Measurements from ENCODE around the gene VSNL1. TPM values are rescaled to one million over a fixed set of nuclear protein-coding genes. Genes with fewer than 3 reads are reported as not detected.

VSNL1 gene
- total RNA-seq, 1 experiment from 2014 or later, result not detected

DNA sequence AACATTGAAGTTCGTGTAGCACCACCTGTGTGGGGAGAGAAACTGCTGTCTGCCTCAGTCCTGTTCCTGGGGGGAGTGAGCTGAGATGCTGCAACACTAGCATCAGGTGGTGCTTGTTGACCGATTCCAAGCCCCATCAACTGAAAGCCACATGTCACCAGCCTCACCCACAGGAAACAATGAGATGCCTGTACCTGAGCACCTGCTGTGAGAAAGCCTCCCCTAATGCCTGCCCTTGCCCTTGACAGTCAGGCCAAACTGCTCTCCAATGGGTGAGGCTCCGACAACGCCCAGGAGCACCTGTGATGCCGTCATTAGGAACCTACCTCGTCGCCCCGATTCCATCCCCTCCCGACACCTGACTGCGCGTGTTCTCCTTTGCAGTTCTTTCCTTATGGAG lies 108.5 kb downstream of the VSNL1 start:
- Histone ChIP-seq H3K9me3 (ENCODE audit: insufficient read depth, low read depth) (no peaks in the 10 kb centered on the region; the same call in 1 of the 2 replicates), H3K79me2 (ENCODE audit: low read depth) (no peaks in the 10 kb centered on the region), H3K27ac (no peak overlapping the region), H2AFZ (no peak overlapping the region), H3K4me3 (no peak overlapping the region), H3K4me1 (replicated peaks; ENCODE audit: insufficient read depth) (peaks cover 15% of the 10 kb centered on the region; the same call in 1 of the 2 replicates), H3K9me2 (ENCODE audit: insufficient read depth) (no peaks in the 10 kb centered on the region), H3K27me3 (ENCODE audit: insufficient read depth, low read depth) (no peaks in the 10 kb centered on the region), H3F3A (ENCODE audit: insufficient read depth, low read depth) (peaks cover 5% of the 10 kb centered on the region; the same call in 1 of the 2 replicates), H3K36me3 (ENCODE audit: low read depth) (no peaks in the 10 kb centered on the region), H3K4me2 (no peak overlapping the region), H4K20me1 (ENCODE audit: insufficient read depth) (no peaks in the 10 kb centered on the region)
- CTCF ChIA-PET, result no interaction called here
- no peak for DNase-seq
- no TSS peak for BruUV-seq (replicated peaks)
- TF ChIP-seq EZH2 (IDR thresholded peaks at IDR 0.05; ENCODE audit: low read depth), result no peak
- TF ChIP-seq, protein P1, sequence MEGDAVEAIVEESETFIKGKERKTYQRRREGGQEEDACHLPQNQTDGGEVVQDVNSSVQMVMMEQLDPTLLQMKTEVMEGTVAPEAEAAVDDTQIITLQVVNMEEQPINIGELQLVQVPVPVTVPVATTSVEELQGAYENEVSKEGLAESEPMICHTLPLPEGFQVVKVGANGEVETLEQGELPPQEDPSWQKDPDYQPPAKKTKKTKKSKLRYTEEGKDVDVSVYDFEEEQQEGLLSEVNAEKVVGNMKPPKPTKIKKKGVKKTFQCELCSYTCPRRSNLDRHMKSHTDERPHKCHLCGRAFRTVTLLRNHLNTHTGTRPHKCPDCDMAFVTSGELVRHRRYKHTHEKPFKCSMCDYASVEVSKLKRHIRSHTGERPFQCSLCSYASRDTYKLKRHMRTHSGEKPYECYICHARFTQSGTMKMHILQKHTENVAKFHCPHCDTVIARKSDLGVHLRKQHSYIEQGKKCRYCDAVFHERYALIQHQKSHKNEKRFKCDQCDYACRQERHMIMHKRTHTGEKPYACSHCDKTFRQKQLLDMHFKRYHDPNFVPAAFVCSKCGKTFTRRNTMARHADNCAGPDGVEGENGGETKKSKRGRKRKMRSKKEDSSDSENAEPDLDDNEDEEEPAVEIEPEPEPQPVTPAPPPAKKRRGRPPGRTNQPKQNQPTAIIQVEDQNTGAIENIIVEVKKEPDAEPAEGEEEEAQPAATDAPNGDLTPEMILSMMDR (conservative IDR thresholded peaks at IDR 0.05), result no peak
- POLR2A ChIA-PET (ENCODE audit: unreplicated experiment), result no interaction called here
- intact Hi-C loops (cut with micrococcal nuclease; ENCODE audit: unreplicated experiment), result no loop called here

DNA sequence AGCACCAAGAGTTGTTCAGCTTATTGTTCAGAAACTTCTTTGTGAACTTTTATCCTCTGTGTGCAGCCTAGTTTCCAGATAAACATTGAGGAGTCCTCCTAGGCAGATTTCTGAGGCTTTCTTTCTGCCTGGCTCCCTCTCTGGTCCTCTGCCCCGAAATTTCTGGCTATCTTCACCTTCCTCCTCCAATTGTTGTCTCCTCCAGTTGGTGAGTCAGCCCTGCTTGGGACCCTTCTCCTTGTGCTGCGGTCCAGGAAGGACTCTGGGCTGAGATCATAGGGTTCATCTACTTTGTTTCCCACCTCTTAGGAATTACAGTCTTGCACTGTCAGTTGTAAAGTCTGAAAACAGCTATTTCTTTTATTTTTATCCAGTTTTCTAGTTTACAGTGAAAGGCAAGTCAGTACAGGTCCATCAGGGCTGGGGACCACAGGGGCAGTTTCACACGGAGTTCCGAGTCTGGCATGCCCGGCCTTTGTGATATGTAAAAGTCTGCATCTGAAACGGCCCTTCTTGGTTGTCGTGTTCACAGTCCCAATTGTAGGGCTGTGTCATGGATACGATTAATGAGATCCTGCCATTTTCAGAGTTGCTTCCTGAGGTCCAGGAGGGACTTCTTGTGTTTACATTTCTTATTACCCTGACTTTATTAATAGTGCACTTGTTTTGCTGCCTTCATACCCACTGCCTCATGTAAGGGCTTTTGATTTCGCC lies 112.3 kb downstream of the VSNL1 start:
- no peaks in the 10 kb centered on the region for H4K20me1 ChIP-seq (ENCODE audit: insufficient read depth)
- no peaks in the 10 kb centered on the region for H3K36me3 ChIP-seq (ENCODE audit: low read depth)
- CTCF ChIA-PET, result interaction anchor here (0.6 kb wide), 1 partner anchor 154 kb away, joined by 4 read pairs; no protein-coding TSS in a partner anchor
- no TSS peak for BruUV-seq (replicated peaks)
- intact Hi-C loops (cut with micrococcal nuclease; ENCODE audit: unreplicated experiment), result no loop called here
- no peaks in the 10 kb centered on the region; the same call in 1 of the 2 replicates for H3K9me3 ChIP-seq (ENCODE audit: insufficient read depth, low read depth)
- no peak for DNase-seq
- no peaks in the 10 kb centered on the region for H3K9me2 ChIP-seq (ENCODE audit: insufficient read depth)
- no peak for TF ChIP-seq EZH2 (IDR thresholded peaks at IDR 0.05; ENCODE audit: low read depth)
- TF ChIP-seq, protein P1 (conservative IDR thresholded peaks at IDR 0.05), result no peak
- no peak overlapping the region for H2AFZ ChIP-seq
- H3K4me2 ChIP-seq, result no peak overlapping the region
- H3K4me1 ChIP-seq (replicated peaks; ENCODE audit: insufficient read depth), result no peaks in the 10 kb centered on the region
- H3K27me3 ChIP-seq (ENCODE audit: insufficient read depth, low read depth), result no peaks in the 10 kb centered on the region
- H3K27ac ChIP-seq, result no peak overlapping the region
- POLR2A ChIA-PET (ENCODE audit: unreplicated experiment), result interaction anchor here (0.6 kb wide), 1 partner anchor 19 kb away, joined by 3 read pairs; no protein-coding TSS in a partner anchor
- no peaks in the 10 kb centered on the region for H3K79me2 ChIP-seq (ENCODE audit: low read depth)
- no peaks in the 10 kb centered on the region for H3F3A ChIP-seq (ENCODE audit: insufficient read depth, low read depth)
- H3K4me3 ChIP-seq, result no peak overlapping the region

DNA sequence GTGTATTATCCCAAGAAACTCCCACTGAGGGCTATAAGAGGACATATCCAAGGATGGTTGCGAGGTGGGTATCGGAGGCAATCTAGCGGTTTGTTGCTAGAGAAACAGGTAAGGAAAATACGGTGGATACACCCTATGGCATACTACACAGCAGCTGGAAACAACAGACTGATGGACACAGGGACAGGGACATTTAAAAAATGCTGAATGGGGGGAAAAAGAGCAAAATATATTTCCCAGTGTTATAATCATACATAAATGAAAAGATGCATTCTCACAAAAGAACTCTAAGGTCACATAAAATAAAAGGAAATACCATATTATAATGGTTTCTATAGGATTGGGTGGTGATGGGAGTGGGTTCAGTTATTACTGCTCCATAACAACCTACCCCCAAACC lies 117.3 kb downstream of the VSNL1 start:
- H3K79me2 ChIP-seq (ENCODE audit: low read depth), result no peaks in the 10 kb centered on the region
- no peaks in the 10 kb centered on the region for H4K20me1 ChIP-seq (ENCODE audit: insufficient read depth)
- no peaks in the 10 kb centered on the region for H3K4me1 ChIP-seq (replicated peaks; ENCODE audit: insufficient read depth)
- H3K27me3 ChIP-seq (ENCODE audit: insufficient read depth, low read depth), result no peaks in the 10 kb centered on the region
- TF ChIP-seq, protein P1 (conservative IDR thresholded peaks at IDR 0.05), result no peak
- TF ChIP-seq EZH2 (IDR thresholded peaks at IDR 0.05; ENCODE audit: low read depth), result no peak
- H3K27ac ChIP-seq, result no peak overlapping the region
- POLR2A ChIA-PET (ENCODE audit: unreplicated experiment), result no interaction called here
- intact Hi-C loops (cut with micrococcal nuclease; ENCODE audit: unreplicated experiment), result no loop called here
- H3K4me2 ChIP-seq, result no peak overlapping the region
- CTCF ChIA-PET, result no interaction called here
- no peak for DNase-seq
- H3K9me2 ChIP-seq (ENCODE audit: insufficient read depth), result no peaks in the 10 kb centered on the region
- H3F3A ChIP-seq (ENCODE audit: insufficient read depth, low read depth), result no peaks in the 10 kb centered on the region
- H3K9me3 ChIP-seq (ENCODE audit: insufficient read depth, low read depth), result no peaks in the 10 kb centered on the region; the same call in 1 of the 2 replicates
- no peak overlapping the region for H3K4me3 ChIP-seq
- no peak overlapping the region for H2AFZ ChIP-seq
- no TSS peak for BruUV-seq (replicated peaks)
- H3K36me3 ChIP-seq (ENCODE audit: low read depth), result no peaks in the 10 kb centered on the region

Data from PC-9 (cell line).